Stimulated activated CD8-positive, alpha-beta memory T cell treated with anti-CD3 and anti-CD28 coated beads, Interleukin-2, amount 100 ng/mL, for 1 hour (primary cell): ENCODE measurements around the gene MYO7A.

ENCODE experiments used
- DNase-seq, 2 donors: peaks; one replicate each; pipeline ENCODE4 v3.0.0-alpha.2; 2020; ENCODE audit warnings: low read depth in 2 of 2

MYO7A gene

GRCh38 chr11:77146261-77147035, 18.4 kb downstream of the MYO7A start:
- DNase-seq, result no peak

DNA sequence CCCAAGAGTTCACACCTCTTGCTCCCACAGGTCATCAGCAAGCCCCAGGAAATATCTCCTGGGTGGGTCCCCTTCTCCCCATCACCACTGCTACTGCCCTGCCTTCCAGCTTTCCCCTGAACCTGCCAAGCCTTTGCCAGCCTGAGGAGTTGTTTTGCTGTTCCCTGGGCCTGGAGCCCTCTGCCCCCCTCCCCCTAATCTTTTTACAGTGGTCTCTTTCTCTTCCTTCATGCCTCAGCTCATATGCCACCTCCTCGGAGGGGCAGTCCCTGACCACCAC, 18.9 kb downstream of the MYO7A start:
- DNase-seq, result no peak

- DNase-seq, result no peak
Measured at GRCh38 chr11:77147668-77148321, 19.7 kb downstream of the MYO7A start.

DNA sequence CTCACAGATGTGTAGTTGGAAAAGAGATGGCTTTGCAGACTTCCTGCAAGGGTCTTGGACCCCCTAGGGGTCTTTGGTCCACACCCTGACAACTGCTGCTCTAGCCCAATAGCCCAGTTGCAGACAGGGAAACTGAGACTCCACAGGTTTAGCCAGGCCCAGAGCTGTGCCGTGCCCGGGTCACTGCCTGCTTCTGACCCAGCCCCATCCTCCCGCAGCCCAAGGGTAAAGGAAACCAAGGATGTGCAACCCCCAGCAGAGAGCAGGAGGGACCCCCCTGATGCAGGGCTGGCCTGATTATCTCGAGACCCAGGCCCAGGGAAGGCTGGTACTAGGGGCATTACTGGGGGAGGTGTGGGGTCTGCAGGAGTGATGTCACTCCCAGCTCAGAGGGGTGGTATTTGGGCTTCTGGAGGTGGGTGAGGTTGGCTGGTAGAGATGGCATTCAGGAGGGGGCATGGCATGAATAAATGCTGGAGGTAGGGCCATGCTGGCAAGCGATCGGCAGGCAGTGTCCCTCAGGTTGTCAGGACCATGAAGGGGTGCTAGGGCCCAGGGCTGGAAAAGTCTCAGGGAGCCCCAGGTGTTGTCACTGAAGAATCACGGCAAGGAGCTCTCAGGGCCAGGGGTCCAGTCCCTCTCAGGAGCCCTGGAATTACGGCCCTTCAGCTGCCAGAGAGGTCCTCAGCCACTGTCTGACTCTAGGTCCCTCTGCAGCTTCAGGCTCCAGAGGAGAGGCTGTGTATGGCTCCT, 21.1 kb downstream of the MYO7A start:
- no peak for DNase-seq

DNA sequence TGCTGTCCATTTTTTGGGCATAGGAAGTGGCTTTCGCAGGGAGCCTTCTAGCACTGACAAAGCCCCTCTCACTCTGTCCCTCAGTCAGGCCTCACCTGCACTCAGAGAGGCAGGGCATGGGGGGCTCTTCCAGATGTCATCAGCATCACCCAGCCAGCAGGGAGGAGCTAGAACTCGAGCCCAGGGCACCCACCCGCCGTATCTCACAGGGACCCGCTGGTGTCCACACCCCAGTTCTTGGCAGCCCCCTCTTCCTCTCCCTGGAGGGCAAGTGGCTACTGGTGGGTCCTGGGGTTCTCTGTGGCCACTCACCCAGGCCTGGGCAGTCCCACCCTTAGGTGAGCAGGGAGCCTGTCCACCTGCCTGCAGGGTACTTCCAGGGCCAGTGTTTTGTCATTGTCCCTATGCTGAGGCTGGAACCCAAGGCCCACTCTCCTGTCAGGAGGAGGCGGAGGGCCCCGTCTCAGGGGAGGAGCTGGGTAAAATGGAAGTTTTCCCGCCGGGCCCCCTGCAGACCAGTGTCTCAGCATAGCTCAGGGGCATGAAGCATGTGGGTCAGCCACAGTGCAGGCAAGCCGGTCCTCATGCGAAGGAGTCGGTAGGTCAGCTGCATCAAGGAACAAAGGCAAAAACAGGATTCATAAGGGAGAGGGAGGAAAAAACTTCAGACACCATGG, 21.8 kb downstream of the MYO7A start:
- DNase-seq, result no peak

DNA sequence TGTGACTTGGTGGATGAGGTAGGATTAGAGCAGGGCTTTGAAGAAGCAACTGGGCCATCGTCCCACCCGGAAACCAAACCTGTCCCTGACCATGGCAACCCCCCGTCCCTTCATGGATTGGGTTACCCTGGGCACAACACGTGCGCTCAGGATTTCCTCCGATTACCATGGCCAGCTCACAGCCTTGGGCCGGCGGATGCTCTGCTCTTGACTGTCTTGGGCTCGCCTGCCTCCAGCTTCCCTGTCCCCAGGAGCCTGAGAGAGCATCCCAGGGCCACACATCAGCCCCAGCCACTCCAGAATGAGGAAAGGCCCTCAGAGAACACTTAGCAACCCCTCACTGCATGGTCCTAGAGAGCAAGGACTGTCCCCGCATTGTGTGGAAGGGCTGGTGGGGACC, 22.8 kb downstream of the MYO7A start:
- DNase-seq, result no peak

- DNase-seq, result peak in 1 of 2 donors; percentile 7
Measured at GRCh38 chr11:77151804-77152509, 23.9 kb downstream of the MYO7A start.

DNA sequence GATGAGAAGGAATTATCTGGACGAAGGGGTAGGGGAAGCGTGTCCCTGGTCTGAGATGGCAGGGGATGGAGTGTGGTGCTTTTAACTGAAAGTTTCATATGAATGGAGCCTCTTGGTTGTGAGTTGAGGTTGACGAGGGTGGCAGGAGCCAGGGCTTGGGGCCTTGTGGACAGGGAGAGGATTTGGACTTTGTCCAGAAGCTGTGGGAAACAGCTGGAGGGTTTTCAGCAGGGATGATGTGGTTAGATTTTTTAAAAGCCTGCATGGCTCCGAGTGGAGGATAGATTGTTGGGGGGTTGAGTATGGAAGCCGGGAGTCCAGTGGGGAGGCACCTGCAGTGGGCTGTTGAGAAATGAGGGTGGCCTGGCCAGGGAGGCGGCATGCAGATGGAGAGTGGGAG, 24.8 kb downstream of the MYO7A start:
- DNase-seq, result no peak

DNA sequence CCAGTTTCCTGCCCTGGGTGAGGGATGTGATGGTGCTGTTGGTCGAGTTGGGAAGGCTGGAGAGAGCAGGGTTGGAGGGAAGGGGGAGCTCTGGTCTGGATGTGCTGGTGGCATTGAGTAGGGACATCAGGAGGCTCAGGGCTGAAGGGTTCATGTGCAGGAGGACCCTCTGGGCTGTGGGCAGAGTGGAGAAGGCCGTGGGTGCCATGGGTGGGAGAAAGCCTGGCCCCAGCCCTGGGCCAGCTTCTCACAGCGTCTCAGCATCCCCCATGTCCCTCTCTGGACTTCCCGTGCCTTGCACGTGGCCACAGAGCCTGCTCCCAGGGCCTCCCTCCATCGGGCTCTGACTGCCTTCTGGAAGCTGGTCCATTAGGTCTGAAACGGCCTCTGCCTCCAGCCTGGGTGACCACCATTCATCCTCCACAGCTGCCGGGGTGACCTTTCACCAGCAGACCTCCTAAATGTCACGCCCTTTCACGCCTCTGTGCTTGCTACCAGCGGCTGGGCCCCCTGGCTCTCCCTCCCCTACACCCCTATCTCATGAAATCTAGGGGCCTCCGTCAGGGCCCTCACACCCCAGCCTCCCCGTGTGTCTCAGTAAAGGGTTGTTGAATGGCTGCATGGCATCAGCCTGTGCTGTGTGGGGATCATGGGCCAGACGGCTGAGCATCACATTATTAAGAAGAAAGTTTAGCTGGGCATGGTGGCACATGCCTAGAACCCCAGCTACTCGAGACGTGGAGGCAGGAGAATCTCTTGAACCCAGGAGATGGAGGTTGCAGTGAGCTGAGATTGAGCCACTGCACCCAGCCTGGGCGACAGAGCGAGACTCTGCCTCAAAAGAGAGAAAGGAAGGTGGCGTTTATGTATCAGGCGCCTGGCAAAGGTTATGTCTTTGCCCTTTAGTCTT, 25.5 kb downstream of the MYO7A start:
- no peak for DNase-seq

DNA sequence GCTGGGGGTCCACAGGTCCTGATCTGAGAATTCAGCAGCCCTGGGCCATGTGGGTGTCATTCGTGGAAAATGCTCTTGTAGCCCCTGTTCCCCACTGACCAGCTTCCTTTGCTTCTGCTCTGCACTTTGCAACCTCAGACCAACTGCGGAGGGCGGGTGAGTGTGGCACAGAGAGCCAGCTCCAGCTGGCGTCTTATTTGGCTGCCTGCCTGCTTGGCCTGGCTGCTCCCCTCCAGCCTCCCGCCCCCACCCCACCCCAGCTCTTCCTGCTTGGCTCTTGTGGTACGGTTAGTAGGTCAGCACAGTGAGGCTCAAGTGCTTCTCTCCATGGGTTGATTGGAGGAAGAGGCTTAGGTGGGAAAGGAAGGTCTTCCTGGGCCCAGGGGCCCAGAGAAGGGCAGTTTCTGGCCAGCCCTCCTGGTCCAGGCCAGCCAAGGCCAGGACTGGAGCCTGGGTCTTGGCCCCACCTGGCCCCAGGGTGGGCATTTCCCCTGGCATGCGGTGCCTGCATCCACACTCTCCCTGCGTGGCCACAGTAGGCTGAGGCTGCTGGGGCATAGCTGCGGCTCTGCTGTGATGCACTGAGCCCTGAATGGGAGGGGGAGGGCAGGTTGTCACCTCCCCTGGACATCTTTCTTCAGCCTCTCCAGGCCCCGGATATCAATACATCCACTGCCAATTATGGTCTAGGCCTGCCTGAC, 26.5 kb downstream of the MYO7A start:
- no peak for DNase-seq

- no peak for DNase-seq
Measured at GRCh38 chr11:77155082-77155475, 27.0 kb downstream of the MYO7A start.

- no peak for DNase-seq
Measured at GRCh38 chr11:77155556-77156130, 27.6 kb downstream of the MYO7A start.

- DNase-seq, result no peak
Measured at GRCh38 chr11:77156396-77157195, 28.6 kb downstream of the MYO7A start.

GRCh38 chr11:77158041-77158695, 30.1 kb downstream of the MYO7A start:
- no peak for DNase-seq

DNA sequence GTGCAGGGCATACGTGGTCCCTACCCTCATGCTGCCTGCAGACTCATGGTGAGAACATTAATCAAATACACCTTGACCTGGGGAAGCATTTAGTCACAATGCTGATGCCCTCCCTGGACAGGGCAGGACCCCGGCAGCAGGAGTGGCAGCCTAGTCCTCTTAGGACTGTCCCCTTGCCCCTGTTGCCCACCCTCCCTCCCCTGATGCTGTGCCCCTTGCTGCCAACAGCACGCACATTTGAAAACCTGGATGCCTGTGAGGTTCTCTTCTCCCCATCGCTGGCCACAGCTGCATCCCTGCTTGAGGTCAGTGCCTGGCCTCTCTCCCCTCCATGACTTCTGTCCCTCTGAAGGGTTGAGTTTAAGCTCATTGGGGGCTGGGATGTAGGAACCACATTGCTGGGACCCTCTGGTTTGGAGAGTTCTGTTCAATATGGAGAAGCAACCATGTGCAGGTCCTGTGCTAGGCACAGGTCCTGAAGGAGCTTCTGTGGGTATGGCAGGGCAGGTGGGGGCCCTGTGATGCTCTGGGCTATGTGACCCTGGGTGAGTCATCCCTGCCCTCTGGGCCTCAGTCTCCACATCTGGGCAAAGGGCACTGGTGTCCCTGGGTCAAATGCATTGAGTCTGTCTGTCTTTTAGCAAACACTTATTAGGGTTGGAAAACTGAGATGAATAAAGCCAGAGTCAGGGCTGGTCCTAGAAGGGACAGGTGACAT, 31.3 kb downstream of the MYO7A start:
- DNase-seq, result no peak

GRCh38 chr11:77159937-77160495, 32.0 kb downstream of the MYO7A start:
- DNase-seq, result no peak

DNA sequence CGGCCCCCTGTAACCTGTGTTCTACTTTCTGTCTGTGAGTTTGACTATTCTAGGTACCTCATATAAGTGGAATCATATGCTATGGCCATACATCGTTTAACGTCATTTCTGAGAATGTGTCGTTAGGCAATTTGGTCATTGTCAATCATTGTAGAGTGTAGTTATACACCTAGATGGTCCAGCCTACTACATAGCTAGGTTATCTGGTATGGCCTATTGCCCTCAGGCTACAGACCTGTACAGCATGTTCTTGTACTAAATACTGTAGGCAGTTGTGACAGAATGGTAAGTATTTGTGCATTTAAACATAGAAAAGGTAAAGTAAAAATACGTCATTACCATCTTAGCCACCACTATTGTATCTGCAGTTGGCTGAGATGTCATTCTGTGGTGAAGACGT, 35.2 kb downstream of the MYO7A start:
- DNase-seq, result no peak
